Neural cell (in vitro differentiated cells): ENCODE measurements around the gene CDK9. TPM values are rescaled to one million over a fixed set of nuclear protein-coding genes. Genes with fewer than 3 reads are reported as not detected.

ENCODE experiments used
- H2AFZ ChIP-seq: fragments of 200-600, 300-800 bp; sonication (generic), shearing (Covaris generic); 2 replicates; pipeline ENCODE4 v1.6.0; 2014; ENCODE audit warnings: low read depth, mild to moderate bottlenecking, antibody characterized with exemption, low read length, moderate library complexity
- H3F3A ChIP-seq: fragments of 200-600 bp; shearing (Covaris generic); 2 replicates; pipeline ENCODE4 v1.6.1; 2016; ENCODE audit warnings: mild to moderate bottlenecking, moderate library complexity, mixed read lengths, antibody characterized with exemption, low read length; ENCODE audit not compliant: insufficient read depth, poor library complexity, severe bottlenecking
- H3K27ac ChIP-seq: fragments of 200-600, 300-800 bp; sonication (generic), shearing (Covaris generic); 2 replicates; pipeline ENCODE4 v1.5.1; 2014; ENCODE audit warnings: mild to moderate bottlenecking, low read length, moderate library complexity
- H3K27me3 ChIP-seq: fragments of 300-800, 200-600 bp; sonication (generic), shearing (Covaris generic); 2 replicates; pipeline ENCODE4 v1.6.0; 2014; ENCODE audit warnings: mild to moderate bottlenecking, low read depth, low read length, moderate library complexity; ENCODE audit not compliant: insufficient read depth
- H3K36me3 ChIP-seq: fragments of 300-800, 200-600 bp; sonication (generic), shearing (Covaris generic); 2 replicates; pipeline ENCODE4 v1.5.1; 2014; ENCODE audit warnings: mild to moderate bottlenecking, antibody characterized with exemption, low read length, moderate library complexity; ENCODE audit not compliant: insufficient read depth
- H3K4me2 ChIP-seq: fragments of 300-800, 200-600 bp; sonication (generic), shearing (Covaris generic); 2 replicates; pipeline ENCODE4 v1.6.0; 2014; ENCODE audit warnings: mild to moderate bottlenecking, low read length
- H3K4me3 ChIP-seq: fragments of 300-800, 200-600 bp; sonication (generic), shearing (Covaris generic); 2 replicates; pipeline ENCODE4 v1.5.1; 2014; ENCODE audit warnings: mild to moderate bottlenecking, low read length, moderate library complexity
- H3K79me2 ChIP-seq: fragments of 200-600 bp; shearing (Covaris generic); replicated peaks from 2 replicates; pipeline ENCODE4 v1.6.0; 2014; ENCODE audit warnings: mild to moderate bottlenecking, low read length, moderate library complexity; ENCODE audit not compliant: insufficient read depth
- H3K9ac ChIP-seq: fragments of 300-800, 200-600 bp; sonication (generic), shearing (Covaris generic); 2 replicates; pipeline ENCODE4 v1.6.1; 2016; ENCODE audit warnings: mild to moderate bottlenecking, low read length, mixed read lengths
- H3K9me2 ChIP-seq: fragments of 200-600 bp; shearing (Covaris generic); 2 replicates; pipeline ENCODE4 v1.6.1; 2016; ENCODE audit warnings: mild to moderate bottlenecking, low read length, mixed read lengths; ENCODE audit not compliant: insufficient read depth
- H3K9me3 ChIP-seq: fragments of 200-600, 300-800 bp; sonication (generic), shearing (Covaris generic); 2 replicates; pipeline ENCODE4 v1.6.1; 2016; ENCODE audit warnings: mild to moderate bottlenecking, mixed run types, low read length, moderate library complexity, mixed read lengths
- H4K20me1 ChIP-seq: fragments of 200-600 bp; shearing (Covaris generic); 2 replicates; pipeline ENCODE4 v1.6.1; 2016; ENCODE audit warnings: mild to moderate bottlenecking, mixed run types; ENCODE audit not compliant: insufficient read depth
- CTCF ChIP-seq: fragments of 450-650 bp; IDR thresholded peaks from 2 replicates; pipeline ENCODE4 v1.5.1; 2014; ENCODE audit warnings: antibody characterized with exemption, mild to moderate bottlenecking, moderate library complexity; ENCODE audit not compliant: poor library complexity, severe bottlenecking
- EP300 ChIP-seq: fragments of 450-650 bp; conservative IDR thresholded peaks from 2 replicates; pipeline ENCODE4 v1.6.1; 2014; ENCODE audit warnings: antibody characterized with exemption, mild to moderate bottlenecking, moderate library complexity; ENCODE audit not compliant: poor library complexity, severe bottlenecking
- EZH2 ChIP-seq: fragments of 200-600, 300-800 bp; shearing (Covaris generic), sonication (generic); IDR thresholded peaks from 2 replicates; pipeline ENCODE4 v1.6.1; 2014; ENCODE audit warnings: antibody characterized with exemption, low read length, borderline replicate concordance, mild to moderate bottlenecking; ENCODE audit not compliant: insufficient read depth, poor library complexity, severe bottlenecking
- MXI1 ChIP-seq: fragments of 450-650 bp; conservative IDR thresholded peaks from 2 replicates; pipeline ENCODE4 v1.6.1; 2014; ENCODE audit warnings: antibody characterized with exemption, mild to moderate bottlenecking; ENCODE audit not compliant: poor library complexity, severe bottlenecking
- POLR2AphosphoS5 ChIP-seq: IDR thresholded peaks from 2 replicates; pipeline ENCODE4 v1.6.1; 2012
- RAD21 ChIP-seq: fragments of 450-650 bp; conservative IDR thresholded peaks from 2 replicates; pipeline ENCODE4 v1.6.1; 2014; ENCODE audit warnings: antibody characterized with exemption, mild to moderate bottlenecking, moderate library complexity
- REST ChIP-seq: IDR thresholded peaks from 2 replicates; pipeline ENCODE4 v1.6.1; 2012; ENCODE audit warnings: borderline replicate concordance
- SMC3 ChIP-seq: fragments of 450-650 bp; conservative IDR thresholded peaks from 2 replicates; pipeline ENCODE4 v1.6.1; 2014; ENCODE audit warnings: antibody characterized with exemption, mild to moderate bottlenecking, moderate library complexity; ENCODE audit not compliant: poor library complexity
- TAF1 ChIP-seq: IDR thresholded peaks from 2 replicates; pipeline ENCODE4 v1.6.1; 2012; ENCODE audit warnings: low read depth
- polyA plus RNA-seq: library from polyadenylated mRNA; depleted of rRNA; stranded (reverse); fragments of >200 nt; gene quantifications from 2 replicates; pipeline ENCODE4 v1.2.3, GENCODE V29; 2014

Gene CDK9
- polyA plus RNA-seq, 1 donor from 2014 or later, result 195 TPM

- Histone ChIP-seq H4K20me1 (peaks cover 3% of the 10 kb centered on the region), H3K27ac (no peak overlapping the region), H3K27me3 (no peaks in the 10 kb centered on the region), H3K9me3 (no peaks in the 10 kb centered on the region), H3K36me3 (peaks cover 7% of the 10 kb centered on the region), H3K4me2 (no peak overlapping the region), H3K9me2 (no peaks in the 10 kb centered on the region), H3K79me2 (peaks cover 11% of the 10 kb centered on the region), H3K4me3 (no peak overlapping the region), H3K9ac (no peak overlapping the region), H2AFZ (no peak overlapping the region), H3F3A (no peaks in the 10 kb centered on the region)
- TF ChIP-seq TAF1 (no peak), POLR2AphosphoS5 (no peak), EZH2 (no peak), REST (no peak), CTCF (no peak), EP300 (no peak), RAD21 (no peak), SMC3 (no peak)
These were observed 3.3 kb downstream of the CDK9 start for GRCh38 chr9:127789179-127789578.

GRCh38 chr9:127790094-127790855 is 4.4 kb downstream of the CDK9 start:
- Histone ChIP-seq H3K36me3 (peaks cover 7% of the 10 kb centered on the region), H4K20me1 (peaks cover 3% of the 10 kb centered on the region), H3K9me3 (no peaks in the 10 kb centered on the region), H2AFZ (no peak overlapping the region), H3K9ac (no peak overlapping the region), H3F3A (no peaks in the 10 kb centered on the region), H3K9me2 (no peaks in the 10 kb centered on the region), H3K27ac (no peak overlapping the region), H3K4me2 (no peak overlapping the region), H3K4me3 (no peak overlapping the region), H3K27me3 (no peaks in the 10 kb centered on the region), H3K79me2 (peaks cover 11% of the 10 kb centered on the region)
- TF ChIP-seq EP300, result no peak
- no peak for TF ChIP-seq TAF1
- no peak for TF ChIP-seq CTCF
- TF ChIP-seq EZH2, result no peak
- no peak for TF ChIP-seq SMC3
- no peak for TF ChIP-seq MXI1
- TF ChIP-seq POLR2AphosphoS5, result no peak
- no peak for TF ChIP-seq RAD21
- TF ChIP-seq REST, result no peak
